ENCODE data around the gene FRMD1.

GRCh38 chr6:168029459-168030217 is 49.4 kb downstream of the FRMD1 start:
- TF ChIP-seq CTCF (IDR thresholded peaks at IDR 0.05) (no peak), POLR2AphosphoS5 (IDR thresholded peaks at IDR 0.05) (no peak), POLR2A (IDR thresholded peaks at IDR 0.05) (no peak)
